Activated CD4-positive, CD25-positive, alpha-beta regulatory T cell treated with anti-CD3 and anti-CD28 coated beads, Interleukin-2, amount 50 U/mL, for 72 hours (primary cell): ENCODE results near the gene PIEZO1.
"Not testable (repeated sequence)": the region's sequence is repeated elsewhere in the genome, so short reads cannot be mapped to it uniquely, and the experiment has no call there.

Source experiments
- DNase-seq: peaks from one replicate; pipeline ENCODE4 v3.0.0; 2021

Gene PIEZO1, protein sequence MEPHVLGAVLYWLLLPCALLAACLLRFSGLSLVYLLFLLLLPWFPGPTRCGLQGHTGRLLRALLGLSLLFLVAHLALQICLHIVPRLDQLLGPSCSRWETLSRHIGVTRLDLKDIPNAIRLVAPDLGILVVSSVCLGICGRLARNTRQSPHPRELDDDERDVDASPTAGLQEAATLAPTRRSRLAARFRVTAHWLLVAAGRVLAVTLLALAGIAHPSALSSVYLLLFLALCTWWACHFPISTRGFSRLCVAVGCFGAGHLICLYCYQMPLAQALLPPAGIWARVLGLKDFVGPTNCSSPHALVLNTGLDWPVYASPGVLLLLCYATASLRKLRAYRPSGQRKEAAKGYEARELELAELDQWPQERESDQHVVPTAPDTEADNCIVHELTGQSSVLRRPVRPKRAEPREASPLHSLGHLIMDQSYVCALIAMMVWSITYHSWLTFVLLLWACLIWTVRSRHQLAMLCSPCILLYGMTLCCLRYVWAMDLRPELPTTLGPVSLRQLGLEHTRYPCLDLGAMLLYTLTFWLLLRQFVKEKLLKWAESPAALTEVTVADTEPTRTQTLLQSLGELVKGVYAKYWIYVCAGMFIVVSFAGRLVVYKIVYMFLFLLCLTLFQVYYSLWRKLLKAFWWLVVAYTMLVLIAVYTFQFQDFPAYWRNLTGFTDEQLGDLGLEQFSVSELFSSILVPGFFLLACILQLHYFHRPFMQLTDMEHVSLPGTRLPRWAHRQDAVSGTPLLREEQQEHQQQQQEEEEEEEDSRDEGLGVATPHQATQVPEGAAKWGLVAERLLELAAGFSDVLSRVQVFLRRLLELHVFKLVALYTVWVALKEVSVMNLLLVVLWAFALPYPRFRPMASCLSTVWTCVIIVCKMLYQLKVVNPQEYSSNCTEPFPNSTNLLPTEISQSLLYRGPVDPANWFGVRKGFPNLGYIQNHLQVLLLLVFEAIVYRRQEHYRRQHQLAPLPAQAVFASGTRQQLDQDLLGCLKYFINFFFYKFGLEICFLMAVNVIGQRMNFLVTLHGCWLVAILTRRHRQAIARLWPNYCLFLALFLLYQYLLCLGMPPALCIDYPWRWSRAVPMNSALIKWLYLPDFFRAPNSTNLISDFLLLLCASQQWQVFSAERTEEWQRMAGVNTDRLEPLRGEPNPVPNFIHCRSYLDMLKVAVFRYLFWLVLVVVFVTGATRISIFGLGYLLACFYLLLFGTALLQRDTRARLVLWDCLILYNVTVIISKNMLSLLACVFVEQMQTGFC (N-terminal part only)

DNA sequence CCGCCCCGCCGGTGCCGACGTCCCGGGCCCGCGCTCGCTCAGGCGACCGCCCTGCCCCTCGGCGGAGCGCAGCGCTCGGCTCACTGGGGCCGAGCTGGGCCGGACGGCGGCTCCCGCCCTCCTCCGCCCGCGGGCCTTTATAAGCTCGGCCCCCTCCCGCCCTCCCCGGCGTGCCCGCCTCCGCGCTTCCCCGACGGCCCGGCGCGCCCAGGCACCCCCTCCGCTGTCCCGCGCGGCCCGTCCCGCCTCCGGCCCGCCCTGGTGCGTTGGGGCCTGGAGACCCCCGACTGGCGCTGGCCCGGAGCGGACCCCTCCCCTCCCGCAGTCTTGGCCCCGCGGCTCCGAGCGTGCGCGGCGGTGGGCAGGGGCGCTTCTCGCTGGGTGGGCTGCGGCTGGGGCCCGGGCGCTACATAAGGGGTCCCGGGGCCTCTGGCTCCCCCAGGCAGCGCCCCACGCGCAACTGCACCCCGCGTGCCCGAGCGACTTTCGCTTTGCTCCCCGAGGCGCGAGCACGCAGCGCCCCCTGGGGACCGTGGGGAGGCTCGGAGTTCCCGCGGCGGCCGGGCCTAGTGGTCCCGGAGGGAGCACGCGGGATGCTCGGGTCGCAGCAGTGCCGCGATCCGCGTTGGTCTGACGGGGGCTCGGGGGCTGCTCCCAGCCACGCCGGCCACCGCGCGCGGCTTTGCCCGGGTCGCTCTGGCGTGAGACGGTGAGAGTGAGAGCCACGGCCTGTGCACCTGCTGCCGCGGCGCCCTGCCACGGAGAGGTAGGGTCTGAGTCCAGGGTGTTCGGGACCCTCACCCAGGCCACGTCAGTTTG lies at the start of gene PIEZO1:
TSS of gene PIEZO1 (minus strand) at position 115 of the 819 bp plus-strand sequence. CDS start 256 bp downstream, outside the sequence.
- DNase-seq, result peak; percentile 83

DNA sequence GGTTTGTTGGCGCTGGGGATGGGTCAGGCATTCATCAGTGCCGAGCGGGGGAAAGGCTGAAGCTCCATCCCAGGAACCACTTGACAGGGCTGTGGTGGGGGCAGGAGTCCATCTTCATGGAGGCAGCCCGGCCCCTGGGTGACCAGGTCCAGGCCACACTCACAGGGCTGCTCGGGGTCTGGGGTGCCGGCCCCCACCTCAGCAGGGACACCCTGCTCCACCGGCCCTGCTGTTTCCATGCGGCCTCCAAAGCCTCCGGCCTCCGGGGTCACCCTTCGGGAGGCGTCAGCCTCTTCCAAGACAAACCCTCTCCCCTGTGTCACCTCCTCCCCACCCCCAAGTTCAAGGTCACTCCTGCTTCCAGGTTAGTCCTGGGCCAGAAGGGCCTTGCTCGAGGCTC lies 49.6 kb upstream of the PIEZO1 start:
- no peak for DNase-seq

DNA sequence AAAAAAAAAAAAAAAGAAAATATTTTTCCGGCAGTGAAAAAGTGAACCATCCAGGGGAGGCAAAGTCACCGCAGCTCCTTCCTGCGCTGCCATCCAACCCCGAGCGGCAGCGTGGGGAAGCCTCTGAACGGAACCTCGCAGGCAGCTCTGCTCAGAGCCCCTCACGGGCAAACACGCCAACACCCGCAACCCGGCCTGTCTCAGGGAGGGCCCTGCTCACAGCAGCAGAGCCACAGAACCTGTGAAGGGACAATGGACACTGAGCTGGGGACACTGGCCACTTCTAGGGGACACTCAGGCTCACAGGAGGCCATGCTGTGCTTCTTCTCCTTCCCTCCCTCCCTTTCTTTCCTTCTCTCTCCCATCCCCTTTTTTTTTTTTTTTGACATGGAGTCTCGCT lies 48.1 kb upstream of the PIEZO1 start:
- no peak for DNase-seq

DNA sequence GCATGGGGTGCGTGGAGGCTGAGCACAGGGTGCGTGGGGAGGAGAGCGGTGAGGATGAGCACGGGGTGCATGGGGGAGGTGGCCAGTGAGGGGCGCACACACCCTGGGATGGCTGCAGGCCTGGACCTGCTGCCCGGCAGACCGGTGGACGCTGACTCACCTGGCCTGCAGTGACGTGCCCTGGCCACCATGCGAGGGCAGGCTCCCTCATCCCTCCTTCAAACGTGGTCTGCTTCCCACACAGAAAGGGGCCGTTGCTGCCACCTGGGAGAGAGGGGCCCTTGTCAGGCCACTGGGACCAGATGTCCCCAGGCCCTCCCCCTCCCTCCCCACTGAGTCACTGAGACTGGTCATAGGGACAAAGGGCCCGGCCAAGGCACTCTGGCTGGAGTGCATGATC lies 46.8 kb upstream of the PIEZO1 start:
- no peak for DNase-seq

DNA sequence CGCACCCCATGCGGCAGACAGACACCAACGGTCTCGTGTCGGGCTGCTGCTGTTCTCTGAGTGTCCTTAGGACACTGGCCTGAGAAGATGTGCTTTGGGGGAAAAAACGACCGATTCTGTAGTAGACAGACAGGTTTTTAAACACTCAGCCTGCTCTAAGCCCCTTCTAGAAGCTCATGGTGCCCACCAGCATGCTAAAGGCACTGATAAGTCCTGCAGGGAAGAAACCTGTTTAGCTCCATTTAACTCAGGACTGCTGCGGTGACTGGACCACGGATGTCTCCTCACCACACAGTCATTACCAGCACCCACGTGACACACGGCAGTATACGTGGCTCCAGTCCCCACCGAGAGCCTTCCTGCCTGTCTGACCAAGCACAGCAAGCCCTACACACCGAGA lies 45.8 kb upstream of the PIEZO1 start:
- no peak for DNase-seq

DNA sequence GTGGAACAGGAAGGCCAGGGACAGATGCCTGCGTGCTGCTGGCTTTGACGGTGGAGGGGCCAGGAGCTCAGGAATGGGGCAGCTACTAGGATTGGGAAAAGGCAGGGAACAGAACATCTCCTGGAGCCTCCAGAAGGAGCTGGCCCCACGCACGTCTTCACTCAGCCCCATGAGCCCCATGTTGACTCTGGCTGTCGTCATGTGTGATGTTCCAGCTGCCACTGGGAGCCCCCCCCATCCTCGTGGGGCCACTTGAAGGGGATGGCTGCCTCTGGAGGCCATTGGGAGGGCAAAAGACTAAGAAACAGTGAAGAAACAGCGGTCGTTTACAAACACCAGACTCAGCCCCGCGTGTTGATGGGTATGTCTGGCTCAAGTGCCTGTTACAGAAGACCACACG lies 45.2 kb upstream of the PIEZO1 start:
- no peak for DNase-seq

DNA sequence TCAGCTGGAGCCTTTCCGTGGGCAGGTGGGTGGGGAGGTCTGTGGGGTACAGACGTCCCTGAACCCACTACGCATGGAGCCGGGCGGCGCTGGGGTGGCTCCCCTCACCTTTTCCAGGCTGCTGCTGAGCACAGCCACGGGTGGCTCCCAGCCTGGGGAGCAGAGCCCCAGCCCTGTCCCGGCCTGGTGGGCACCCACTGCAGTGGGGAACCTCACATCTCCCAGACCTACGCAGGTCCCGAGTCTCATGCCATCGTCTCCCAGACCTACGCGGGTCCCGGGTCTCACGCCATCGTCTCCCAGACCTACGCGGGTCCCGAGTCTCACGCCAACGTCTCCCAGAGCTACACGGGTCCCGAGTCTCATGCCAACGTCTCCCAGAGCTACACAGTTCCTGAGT lies 43.7 kb upstream of the PIEZO1 start:
- DNase-seq, result no peak

DNA sequence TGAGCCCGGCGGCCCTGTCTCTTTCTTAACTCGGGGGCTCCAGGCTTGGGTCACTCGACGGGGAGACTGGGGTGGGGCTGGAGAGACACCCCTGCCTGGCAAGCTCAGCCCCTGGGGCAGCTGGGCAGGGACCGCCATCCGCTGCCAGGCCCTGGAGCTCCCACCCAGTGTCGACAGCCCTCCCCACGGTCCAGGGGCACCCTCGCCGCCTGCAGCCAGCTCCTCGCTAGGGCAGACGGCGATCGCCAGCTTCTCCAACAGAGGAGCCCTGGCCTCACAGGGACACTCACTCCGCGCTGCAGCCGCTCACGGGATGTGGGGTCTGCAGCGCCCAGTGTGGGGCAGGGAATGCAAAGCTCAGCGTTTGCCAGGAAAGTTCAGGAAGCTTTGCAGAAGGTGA lies 42.7 kb upstream of the PIEZO1 start:
- no peak for DNase-seq

DNA sequence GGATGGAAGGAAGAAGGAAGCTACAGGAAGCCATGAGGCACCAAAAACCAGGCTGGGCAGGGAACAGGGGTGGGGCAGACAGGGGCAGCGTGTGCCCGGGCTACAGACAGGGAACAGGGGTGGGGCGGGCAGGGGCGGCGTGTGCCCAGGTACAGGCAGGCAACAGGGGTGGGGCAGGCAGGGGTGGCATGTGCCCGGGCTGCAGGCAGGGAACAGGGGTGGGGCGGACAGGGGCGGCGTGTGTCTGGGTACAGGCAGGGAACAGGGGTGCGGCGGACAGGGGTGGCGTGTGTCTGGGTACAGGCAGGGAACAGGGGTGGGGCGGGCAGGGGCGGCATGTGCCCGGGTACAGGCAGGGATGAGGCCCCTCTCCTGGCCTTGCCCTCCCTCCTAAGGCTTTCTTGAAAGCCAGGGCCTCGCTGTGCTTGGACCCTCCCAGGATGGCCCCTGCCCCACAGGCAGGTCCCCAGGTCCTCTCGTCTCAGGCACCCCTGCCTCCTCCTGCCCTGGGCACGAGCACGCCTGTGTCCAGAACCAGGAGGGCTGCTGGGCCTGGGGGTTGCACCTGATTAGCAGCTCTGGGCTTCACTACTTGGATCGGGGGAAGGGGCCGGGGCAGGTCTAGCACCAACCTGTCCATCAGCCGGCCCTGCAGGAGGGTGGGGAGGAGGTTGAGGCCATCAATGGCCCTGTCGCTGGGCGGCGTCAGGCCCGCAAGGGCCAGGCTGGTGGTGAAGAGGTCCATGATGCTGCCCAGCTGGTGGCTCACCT lies 41.2 kb upstream of the PIEZO1 start:
- no peak for DNase-seq

DNA sequence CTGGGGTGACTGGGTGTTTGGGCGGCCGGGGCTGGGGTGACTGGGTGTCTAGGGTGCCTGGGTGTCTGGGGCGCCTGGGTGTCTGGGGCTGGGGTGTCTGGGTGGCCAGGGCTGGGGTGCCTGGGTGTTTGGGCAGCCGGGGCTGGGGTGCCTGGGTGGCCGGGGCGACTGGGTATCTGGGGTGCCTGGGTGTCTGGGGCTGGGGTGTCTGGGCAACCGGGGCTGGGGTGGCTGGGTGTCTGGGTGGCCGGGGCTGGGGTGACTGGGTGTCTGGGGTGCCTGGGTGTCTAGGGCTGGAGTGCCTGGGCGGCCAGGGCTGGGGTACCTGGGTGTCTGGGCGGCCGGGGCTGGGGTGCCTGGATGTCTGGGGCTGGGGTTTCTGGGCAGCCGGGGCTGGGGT lies 40.1 kb upstream of the PIEZO1 start:
- DNase-seq, result no peak

DNA sequence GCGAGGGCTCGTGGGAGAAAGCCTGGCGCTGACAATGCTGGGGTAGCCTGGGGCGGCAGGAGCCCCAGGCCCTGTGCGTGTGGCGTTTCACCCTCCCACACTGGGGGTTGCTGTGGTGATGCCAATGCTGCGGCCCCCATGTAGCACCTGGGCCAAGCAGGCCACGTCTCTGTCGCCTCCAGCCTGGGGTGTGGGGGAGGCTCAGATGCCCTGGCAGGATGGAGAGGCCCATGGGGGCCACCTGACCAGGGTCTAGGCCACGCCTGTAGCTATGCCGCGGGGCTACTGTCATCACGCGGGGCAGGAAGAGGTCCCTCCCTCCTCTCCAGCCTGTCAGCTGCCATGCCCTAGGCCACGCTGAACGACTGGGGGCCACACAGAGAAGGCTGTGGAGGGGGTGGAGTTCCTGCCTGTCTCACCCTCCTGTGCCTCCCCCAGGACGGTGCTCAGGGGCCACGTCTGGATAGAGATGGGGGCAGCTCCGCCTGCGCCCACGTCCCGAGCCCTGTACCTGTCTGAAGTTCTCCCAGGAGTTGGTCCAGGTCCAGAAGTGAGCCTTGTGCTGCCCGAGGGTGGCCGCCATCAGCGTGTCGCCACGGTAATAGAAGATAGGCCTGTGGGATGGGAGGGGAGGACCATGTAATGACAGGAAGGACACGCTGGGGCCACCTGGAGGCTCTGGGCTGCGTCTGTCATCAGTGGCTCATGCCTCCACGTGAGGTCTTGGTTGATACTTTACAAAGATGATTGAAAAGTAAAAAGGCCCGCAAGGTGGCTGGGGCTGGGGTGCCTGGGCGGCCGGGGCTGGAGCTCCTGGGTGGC lies 39.4 kb upstream of the PIEZO1 start:
- no peak for DNase-seq

DNA sequence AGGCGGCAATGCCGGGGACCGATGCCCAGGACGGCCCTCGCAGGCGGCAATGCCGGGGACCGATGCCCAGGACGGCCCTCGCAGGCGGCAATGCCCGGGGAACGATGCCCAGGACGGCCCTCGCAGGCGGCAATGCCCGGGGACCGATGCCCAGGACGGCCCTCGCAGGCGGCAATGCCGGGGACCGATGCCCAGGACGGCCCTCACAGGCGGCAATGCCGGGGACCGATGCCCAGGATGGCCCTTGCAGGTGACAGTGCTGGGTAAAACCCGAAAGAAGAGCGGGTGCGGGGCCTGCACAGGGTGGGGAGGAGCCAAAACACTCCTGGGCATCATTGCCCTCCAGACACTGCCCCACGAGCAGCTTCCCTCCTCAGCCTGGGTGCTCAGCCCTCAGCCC lies 38.6 kb upstream of the PIEZO1 start:
- not testable (repeated sequence) for DNase-seq

DNA sequence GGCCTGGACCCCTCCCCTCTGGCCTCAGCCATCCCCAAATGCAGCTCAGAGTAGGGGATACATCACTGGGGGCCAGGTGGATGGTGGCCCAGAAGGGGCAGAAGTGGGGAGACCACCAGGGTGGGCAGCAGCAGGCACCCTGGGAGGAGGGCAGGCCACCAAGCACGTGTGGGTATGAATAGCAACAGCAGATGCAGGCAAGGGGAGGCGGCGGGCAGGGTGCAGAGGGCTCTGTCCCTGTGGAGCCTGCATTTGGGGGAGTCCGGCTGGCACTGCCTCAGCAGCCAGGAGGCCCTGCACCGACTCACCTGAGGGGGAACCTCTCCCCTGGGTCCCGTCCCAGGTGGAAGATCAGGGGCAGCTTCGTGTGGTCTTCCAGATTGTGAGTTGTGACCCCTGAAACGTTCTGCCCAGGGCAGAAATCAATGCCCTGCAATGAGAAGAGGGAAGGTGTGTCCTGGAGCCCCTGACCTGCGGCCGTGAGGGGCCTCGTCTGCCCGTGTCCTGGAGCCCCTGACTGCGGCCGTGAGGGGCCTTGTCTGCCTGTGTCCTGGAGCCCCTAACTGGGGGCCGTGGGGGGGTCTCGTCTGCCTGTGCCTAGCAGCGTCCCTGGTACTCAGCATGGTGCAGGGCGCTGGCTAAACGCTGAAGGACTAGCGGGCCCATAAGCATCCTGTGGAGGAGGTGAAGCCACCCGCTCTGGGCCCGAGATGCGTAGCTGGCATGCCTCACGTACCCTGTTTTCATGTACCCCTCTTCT lies 37.4 kb upstream of the PIEZO1 start:
- no peak for DNase-seq

DNA sequence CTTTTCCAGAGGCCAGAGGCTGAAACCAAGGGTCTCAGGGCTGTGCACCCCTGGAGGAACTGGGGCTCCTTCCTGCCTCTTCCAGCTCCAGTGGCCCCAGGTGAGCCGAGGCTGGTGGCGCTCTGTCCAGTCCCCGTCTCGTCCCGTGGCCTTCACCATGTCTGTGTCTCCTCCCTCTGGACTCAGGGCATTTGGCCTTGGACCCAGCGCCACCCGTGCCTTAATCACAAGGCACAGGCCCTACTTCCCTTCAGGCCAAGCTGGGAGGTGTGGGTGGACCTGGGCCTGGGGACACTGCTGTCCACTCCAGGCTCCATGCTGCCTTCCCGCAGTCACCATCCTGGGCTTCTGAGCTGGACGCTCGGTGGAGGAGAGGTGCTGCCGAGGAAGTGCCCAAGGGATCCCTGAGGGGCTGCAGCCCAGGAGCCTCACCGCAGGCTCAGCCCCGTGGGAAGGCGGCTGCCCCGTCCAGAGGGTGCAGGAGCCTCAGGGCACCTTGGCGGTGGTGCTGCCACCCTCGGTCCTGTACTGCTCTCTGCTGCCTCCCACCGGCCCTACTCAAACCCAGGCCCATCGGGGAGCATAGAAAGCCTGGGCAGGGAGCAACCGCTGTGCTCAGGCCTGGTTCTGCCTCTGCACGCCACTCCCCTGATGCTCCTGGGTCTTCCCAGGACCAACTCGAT lies 36.3 kb upstream of the PIEZO1 start:
- no peak for DNase-seq

DNA sequence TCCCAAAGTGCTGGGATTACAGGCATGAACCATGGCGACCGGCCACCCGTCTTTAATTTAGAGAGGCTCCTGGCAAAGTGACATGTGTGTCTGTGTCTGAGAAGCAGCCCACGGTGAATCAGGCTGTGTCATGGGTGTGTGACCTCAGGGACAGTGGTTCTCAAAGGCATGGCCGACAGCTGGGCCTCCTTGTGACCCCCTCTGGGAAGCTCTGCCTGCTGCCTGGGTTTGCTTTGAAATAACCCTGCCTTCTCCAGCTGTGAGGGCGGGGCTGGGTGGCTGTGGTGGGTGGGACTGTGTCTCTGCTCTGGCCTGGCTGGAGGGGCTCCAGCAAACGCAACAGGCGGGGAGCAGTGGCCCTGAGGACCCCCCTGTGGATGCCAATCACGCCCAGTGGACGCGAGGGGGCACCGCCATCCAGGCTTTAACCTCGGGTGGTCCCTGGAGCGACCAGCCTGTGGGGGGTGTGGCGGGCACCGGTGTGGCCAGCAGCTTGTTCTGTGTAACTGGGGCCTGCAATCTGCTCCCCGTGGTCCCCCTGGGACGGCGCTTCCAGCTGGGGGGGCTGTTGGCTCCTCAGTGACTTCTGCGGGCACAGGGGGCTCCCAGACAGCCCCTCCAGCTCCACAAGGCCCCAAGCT lies 35.5 kb upstream of the PIEZO1 start:
- no peak for DNase-seq

DNA sequence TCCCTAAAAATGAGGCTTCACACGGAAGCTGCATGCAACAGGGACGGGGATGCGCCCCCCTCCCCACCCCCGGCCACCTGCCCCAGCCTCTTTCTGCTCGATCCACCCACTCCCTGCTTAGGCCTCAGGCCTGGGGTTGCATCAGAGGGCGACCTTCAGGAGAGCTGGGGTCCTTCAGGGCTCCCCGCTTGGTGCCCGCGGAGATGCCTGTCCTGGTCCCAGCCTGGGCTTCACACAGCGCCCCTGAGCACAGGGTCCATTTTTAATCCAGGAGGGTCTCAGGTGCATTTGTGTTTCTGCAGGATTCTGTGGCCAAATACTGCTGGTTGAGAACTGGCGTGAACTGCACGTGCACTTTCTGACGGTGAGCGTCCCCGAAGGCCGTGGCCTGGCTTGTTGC lies 34.1 kb upstream of the PIEZO1 start:
- DNase-seq, result no peak

DNA sequence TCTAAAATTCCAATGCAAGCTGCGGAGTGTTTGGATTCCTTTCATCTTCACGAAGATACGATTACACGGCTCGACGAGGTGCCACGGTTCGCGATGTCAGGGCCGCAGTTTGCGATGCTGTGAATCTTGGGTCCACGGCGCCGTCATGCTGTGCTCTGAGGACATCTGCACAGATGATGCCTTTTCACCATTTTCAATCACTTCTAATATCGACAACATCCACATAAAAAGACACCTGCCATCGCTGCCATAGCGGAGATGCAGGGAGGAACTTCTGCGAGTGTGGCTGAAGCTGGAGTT lies 33.5 kb upstream of the PIEZO1 start:
- DNase-seq, result no peak

DNA sequence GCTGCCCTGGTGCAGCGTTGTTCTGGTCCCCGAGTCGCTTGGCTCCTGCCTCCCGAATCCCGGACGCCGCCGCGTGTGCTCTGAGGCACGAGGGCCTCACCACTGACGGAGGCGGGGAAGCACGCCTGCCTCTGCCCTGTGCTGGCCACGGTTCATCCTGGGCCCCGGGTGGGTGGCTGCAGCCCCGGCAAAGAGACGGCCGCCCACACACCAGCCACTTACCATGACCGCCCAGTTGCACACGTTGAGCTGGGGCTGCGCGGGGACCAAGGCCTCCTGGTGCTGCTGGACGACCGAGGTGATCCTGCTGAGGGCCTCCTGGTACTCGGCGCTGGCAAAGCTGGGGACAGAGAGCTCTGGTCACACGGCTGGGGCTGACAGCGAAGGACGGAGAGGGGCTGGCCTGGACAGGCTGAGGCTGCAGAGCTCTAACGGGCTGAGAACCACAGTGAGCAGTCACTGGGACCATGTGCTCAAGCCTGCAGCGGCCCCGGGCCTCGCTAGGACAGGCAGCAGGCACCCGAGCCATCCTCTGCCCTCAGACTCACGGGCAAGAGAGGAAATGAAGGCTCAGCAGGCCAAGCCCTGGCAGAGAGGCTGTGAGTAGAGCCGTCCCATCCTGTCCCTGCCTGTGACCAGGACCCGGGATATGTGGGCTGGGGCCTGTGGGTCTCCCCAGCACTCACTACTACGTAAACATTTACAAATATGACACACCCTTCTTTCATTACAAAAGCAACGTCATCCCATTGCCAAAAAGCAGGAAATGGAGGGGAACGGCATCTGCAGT lies 33.0 kb upstream of the PIEZO1 start:
- no peak for DNase-seq
